Subcutaneous preadipocyte (primary cell): ENCODE measurements around the gene HSP90B1. TPM values are rescaled to one million over a fixed set of nuclear protein-coding genes. Genes with fewer than 3 reads are reported as not detected.

Experiments
- total RNA-seq: library from RNA; depleted of rRNA; stranded (reverse); fragments of >200 nt; gene quantifications from 2 replicates; pipeline ENCODE4 v1.2.3, GENCODE V29; 2012

Gene HSP90B1
- 456 and 521 TPM in 2 replicates for total RNA-seq

DNA sequence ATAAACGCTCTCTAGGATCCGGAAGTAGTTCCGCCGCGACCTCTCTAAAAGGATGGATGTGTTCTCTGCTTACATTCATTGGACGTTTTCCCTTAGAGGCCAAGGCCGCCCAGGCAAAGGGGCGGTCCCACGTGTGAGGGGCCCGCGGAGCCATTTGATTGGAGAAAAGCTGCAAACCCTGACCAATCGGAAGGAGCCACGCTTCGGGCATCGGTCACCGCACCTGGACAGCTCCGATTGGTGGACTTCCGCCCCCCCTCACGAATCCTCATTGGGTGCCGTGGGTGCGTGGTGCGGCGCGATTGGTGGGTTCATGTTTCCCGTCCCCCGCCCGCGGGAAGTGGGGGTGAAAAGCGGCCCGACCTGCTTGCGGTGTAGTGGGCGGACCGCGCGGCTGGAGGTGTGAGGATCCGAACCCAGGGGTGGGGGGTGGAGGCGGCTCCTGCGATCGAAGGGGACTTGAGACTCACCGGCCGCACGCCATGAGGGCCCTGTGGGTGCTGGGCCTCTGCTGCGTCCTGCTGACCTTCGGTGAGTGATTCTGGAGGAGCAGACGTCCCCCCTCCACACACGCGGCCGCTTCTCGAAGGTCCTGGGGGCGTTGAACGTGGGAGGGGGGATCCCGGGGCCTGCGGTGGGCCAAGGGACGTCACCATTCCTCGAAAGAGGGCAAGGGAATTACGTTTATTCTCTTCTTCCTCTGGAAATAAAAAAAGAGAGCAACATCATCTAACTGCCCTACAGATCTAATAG, at the start of gene HSP90B1:
HSP90B1 (plus strand) TSS at position 377 of the 753 bp plus-strand sequence; CDS start at position 483, 106 bp downstream.

DNA sequence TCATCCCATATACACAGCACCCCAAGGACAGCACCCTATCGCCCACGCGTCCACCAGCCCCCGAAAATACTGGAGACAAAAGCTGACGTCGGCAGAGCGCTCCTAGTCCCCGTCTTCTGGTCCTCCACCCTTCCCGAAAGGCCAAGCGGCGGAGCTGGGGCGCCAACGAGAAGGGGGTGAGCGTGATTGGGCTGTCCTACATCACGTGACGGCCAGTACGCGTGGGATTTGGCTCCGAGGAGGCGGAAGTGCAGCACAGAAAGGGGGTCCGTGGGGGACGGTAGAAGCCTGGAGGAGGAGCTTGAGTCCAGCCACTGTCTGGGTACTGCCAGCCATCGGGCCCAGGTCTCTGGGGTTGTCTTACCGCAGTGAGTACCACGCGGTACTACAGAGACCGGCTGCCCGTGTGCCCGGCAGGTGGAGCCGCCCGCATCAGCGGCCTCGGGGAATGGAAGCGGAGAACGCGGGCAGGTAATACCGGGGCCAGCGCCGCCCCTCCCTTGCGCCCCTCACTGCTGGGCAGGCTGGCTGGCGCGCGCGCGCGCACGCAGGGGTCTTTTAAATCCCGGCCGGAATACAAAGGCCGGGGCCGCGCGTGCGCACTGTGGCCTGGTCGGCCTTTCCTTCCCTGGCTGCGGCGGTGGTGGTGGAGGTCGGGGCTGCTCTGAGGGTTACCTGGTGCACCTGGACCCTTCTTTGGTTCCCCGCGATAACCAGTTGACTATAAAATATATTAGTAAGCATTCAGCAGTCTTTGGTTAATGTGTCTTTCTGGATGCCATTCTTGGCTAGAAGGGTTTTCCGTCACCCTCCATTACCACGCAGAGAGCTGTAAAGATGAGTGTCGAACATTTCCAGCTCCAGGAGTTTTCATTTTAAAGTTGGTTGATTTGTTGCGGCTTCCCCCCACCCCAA, 35.6 kb downstream of the HSP90B1 start, which contains the start of gene TDG:
TDG (plus strand) TSS at position 283 of the 915 bp plus-strand sequence; CDS start at position 449, 166 bp downstream.

Other genes starting within 250 kb of the HSP90B1 start
- 9.6 and 11.7 TPM in 2 replicates for gene NT5DC3, start 89.2 kb upstream of the HSP90B1 start, total RNA-seq
- 12.1 and 15.6 TPM in 2 replicates for gene TDG, start 35.5 kb downstream of the HSP90B1 start, total RNA-seq
- gene GLT8D2, start 119.8 kb downstream of the HSP90B1 start, total RNA-seq, result 12.7 and 13.2 TPM in 2 replicates
- 15.4 and 18.7 TPM in 2 replicates for gene HCFC2, start 134.1 kb downstream of the HSP90B1 start, total RNA-seq
- 6.6 and 9.4 TPM in 2 replicates for gene NFYB, start 207.8 kb downstream of the HSP90B1 start, total RNA-seq